Duodenal mucosa (tissue), 2 donors: ENCODE results near the gene ADAMTS3.

ENCODE experiments used
- H3K27ac ChIP-seq: one replicate; pipeline ENCODE4 v1.7.0; 2013; ENCODE audit warnings: low read depth, low read length
- H3K27me3 ChIP-seq, 2 donors: one replicate each; pipeline ENCODE4 v1.7.0; 2013; ENCODE audit warnings: low read length in 2 of 2, control low read depth in 1 of 2; ENCODE audit not compliant: insufficient read depth in 2 of 2, control insufficient read depth in 1 of 2
- H3K36me3 ChIP-seq, 2 donors: one replicate each; pipeline ENCODE4 v1.7.0; 2013; ENCODE audit warnings: low read length in 2 of 2, control low read depth in 1 of 2; ENCODE audit not compliant: insufficient read depth in 2 of 2, control insufficient read depth in 1 of 2
- H3K4me1 ChIP-seq, 2 donors: one replicate each; pipeline ENCODE4 v1.7.0; 2013; ENCODE audit warnings: low read length in 2 of 2, control low read depth in 1 of 2; ENCODE audit not compliant: insufficient read depth in 2 of 2, control insufficient read depth in 1 of 2
- H3K4me3 ChIP-seq, 2 donors: one replicate each; pipeline ENCODE4 v1.7.0; 2013; ENCODE audit warnings: low read length in 2 of 2, low read depth in 1 of 2
- H3K9ac ChIP-seq, 2 donors: one replicate each; pipeline ENCODE4 v1.7.0; 2013; ENCODE audit warnings: low read length in 2 of 2, low read depth in 1 of 2
- H3K9me3 ChIP-seq, 2 donors: one replicate each; pipeline ENCODE4 v1.7.0; 2013; ENCODE audit warnings: low read length in 2 of 2, control low read depth in 1 of 2; ENCODE audit not compliant: control insufficient read depth in 1 of 2

ADAMTS3 gene

GRCh38 chr4:72571337-72571736 is 2.3 kb upstream of the ADAMTS3 start:
- peaks cover 9 to 13% of the 10 kb centered on the region in 2 donors for H3K27me3 ChIP-seq
- H3K4me3 ChIP-seq, result no peak overlapping the region
- H3K9me3 ChIP-seq, result no peaks in the 10 kb centered on the region
- peaks cover 0 to 5% of the 10 kb centered on the region in 2 donors for H3K4me1 ChIP-seq
- no peak overlapping the region for H3K9ac ChIP-seq
- no peaks in the 10 kb centered on the region for H3K36me3 ChIP-seq
- H3K27ac ChIP-seq, result no peak overlapping the region

- Histone ChIP-seq H3K9ac (no peak overlapping the region), H3K4me3 (peak overlapping the region in 1 of 2 donors; percentile 73), H3K4me1 (peaks cover 0 to 5% of the 10 kb centered on the region in 2 donors), H3K36me3 (no peaks in the 10 kb centered on the region), H3K9me3 (no peaks in the 10 kb centered on the region), H3K27ac (no peak overlapping the region), H3K27me3 (peaks cover 9 to 13% of the 10 kb centered on the region in 2 donors)
Observed at GRCh38 chr4:72569719-72570235, 756 bp upstream of the ADAMTS3 start.

DNA sequence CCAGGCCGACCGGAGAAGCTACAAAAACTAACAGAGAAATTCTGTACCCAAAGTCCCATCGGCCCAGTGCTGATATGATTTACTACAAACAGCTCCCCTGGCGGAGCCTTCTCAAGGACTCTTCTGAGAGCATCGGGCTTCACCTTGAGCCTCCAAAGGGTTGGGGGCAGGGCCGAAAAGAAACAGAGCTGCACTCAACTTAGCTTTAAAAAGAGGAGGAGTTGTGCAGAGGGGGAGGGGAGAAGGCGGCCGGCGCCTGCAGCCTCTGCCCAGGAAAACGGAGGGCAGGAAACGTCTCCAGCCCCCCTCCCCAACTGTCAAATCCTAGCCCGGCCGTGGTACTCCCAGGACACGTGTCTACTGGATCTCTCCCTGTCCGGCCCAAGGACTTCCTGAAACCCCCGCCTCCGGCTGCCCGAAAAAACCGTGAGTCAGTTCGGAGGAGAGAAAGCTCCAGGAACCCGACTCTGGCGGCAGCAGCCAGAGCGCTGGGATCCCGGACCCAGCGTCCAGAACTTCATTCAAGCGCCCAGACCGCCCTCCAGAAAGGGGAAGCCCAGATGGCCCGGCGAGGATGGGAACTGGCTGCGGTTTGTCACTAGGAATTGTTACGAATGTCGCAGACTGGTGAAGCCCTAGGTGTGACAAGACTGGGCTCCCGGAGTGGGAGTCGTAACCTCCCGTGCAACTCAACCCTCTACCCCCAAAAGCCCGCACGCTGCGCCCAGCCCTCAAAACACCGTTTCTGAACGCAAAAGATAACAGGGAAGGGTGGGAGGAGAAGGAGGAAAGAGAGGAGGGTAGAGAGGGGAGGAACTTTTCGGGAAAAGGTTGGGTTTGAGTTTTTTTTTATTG is 973 bp downstream of the ADAMTS3 start:
- Histone ChIP-seq H3K27ac (no peak overlapping the region), H3K9me3 (no peaks in the 10 kb centered on the region), H3K4me1 (peaks cover 0 to 5% of the 10 kb centered on the region in 2 donors), H3K4me3 (peak overlapping the region; percentile 73 to 75), H3K9ac (no peak overlapping the region), H3K27me3 (peaks cover 9 to 13% of the 10 kb centered on the region in 2 donors), H3K36me3 (no peaks in the 10 kb centered on the region)

DNA sequence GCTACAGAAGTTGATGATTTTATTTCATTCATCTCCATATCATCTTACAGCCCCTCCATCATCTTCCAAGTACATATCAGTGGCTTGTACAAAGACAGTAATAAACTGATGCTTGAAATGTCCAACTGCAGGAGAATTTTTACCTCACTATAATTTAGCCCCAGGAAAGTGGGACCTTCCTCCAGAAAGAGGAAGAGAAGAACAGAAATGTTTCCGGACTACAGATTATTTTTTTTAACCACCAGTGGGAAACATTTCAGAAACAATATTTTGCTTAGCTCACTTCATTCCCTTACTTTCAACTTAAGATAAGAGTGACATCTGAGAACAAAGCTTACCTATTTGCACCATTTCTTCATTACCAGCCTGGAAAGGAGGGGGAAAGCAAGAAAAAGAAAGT is 2.0 kb downstream of the ADAMTS3 start:
- H3K9me3 ChIP-seq, result no peaks in the 10 kb centered on the region
- H3K27ac ChIP-seq, result no peak overlapping the region
- H3K4me3 ChIP-seq, result no peak overlapping the region
- H3K27me3 ChIP-seq, result peaks cover 9 to 13% of the 10 kb centered on the region in 2 donors
- H3K9ac ChIP-seq, result no peak overlapping the region
- H3K4me1 ChIP-seq, result peaks cover 0 to 5% of the 10 kb centered on the region in 2 donors
- no peaks in the 10 kb centered on the region for H3K36me3 ChIP-seq

DNA sequence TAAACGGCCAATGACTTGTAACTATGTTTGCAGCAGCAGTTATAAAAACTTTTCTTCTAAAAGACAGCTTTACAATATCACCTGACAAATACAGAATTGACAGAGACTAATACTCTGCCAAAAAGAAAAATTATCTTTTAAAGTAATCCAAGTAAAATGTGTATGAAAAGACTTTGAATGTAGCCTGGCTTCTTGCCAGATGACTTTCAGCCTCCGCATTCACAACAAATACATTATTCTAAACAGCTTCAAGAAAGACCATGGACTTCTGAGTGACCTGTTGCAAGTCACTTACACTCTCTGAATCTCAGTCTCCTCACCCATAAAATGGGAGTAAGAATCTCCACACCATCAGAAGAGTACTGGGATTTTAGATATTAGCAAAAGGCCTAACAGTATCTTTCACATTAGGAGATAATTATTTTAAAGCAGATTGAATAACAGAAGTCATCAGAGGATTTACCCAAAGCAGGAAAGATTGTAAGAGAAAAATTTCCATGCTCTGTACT is 2.5 kb downstream of the ADAMTS3 start:
- no peaks in the 10 kb centered on the region for H3K9me3 ChIP-seq
- no peak overlapping the region for H3K27ac ChIP-seq
- H3K4me1 ChIP-seq, result peaks cover 0 to 5% of the 10 kb centered on the region in 2 donors
- no peak overlapping the region for H3K4me3 ChIP-seq
- H3K9ac ChIP-seq, result no peak overlapping the region
- no peaks in the 10 kb centered on the region for H3K36me3 ChIP-seq
- peaks cover 9 to 13% of the 10 kb centered on the region in 2 donors for H3K27me3 ChIP-seq

- Histone ChIP-seq H3K27me3 (peaks cover 8 to 13% of the 10 kb centered on the region in 2 donors), H3K27ac (no peak overlapping the region), H3K4me1 (peaks cover 0 to 5% of the 10 kb centered on the region in 2 donors), H3K9me3 (no peaks in the 10 kb centered on the region), H3K36me3 (no peaks in the 10 kb centered on the region), H3K4me3 (no peak overlapping the region), H3K9ac (no peak overlapping the region)
Observed at GRCh38 chr4:72564789-72565188, 4.2 kb downstream of the ADAMTS3 start.

GRCh38 chr4:72564184-72564583 is 4.8 kb downstream of the ADAMTS3 start:
- Histone ChIP-seq H3K9me3 (no peaks in the 10 kb centered on the region), H3K36me3 (no peaks in the 10 kb centered on the region), H3K9ac (no peak overlapping the region), H3K27ac (no peak overlapping the region), H3K27me3 (peaks cover 3 to 13% of the 10 kb centered on the region in 2 donors), H3K4me3 (no peak overlapping the region), H3K4me1 (peaks cover 0 to 5% of the 10 kb centered on the region in 2 donors)

GRCh38 chr4:72558655-72559054 is 10.4 kb downstream of the ADAMTS3 start:
- Histone ChIP-seq H3K4me1 (no peaks in the 10 kb centered on the region), H3K36me3 (no peaks in the 10 kb centered on the region), H3K9ac (no peak overlapping the region), H3K27me3 (no peaks in the 10 kb centered on the region), H3K9me3 (no peaks in the 10 kb centered on the region), H3K27ac (no peak overlapping the region), H3K4me3 (no peak overlapping the region)

- no peaks in the 10 kb centered on the region for H3K4me1 ChIP-seq
Observed at GRCh38 chr4:72557021-72557420, 12.0 kb downstream of the ADAMTS3 start.

GRCh38 chr4:72555377-72555831 is 13.6 kb downstream of the ADAMTS3 start:
- Histone ChIP-seq H3K9me3 (no peaks in the 10 kb centered on the region), H3K27me3 (no peaks in the 10 kb centered on the region), H3K4me3 (no peak overlapping the region), H3K9ac (no peak overlapping the region), H3K27ac (no peak overlapping the region), H3K4me1 (no peaks in the 10 kb centered on the region), H3K36me3 (no peaks in the 10 kb centered on the region)

More at GRCh38 chr4:72557021-72557420, 12.0 kb downstream of the ADAMTS3 start:
- no peak overlapping the region for H3K9ac ChIP-seq
- no peak overlapping the region for H3K27ac ChIP-seq
- no peaks in the 10 kb centered on the region for H3K27me3 ChIP-seq
- no peaks in the 10 kb centered on the region for H3K9me3 ChIP-seq
- H3K36me3 ChIP-seq, result no peaks in the 10 kb centered on the region
- no peak overlapping the region for H3K4me3 ChIP-seq
